SK-N-MC (cell line): ENCODE results near the gene LNX1.

Experiments
- DNase-seq: peaks from one replicate; pipeline ENCODE4 v3.0.0-alpha.2; 2011; ENCODE audit warnings: low read depth, low spot score
- H3K27ac ChIP-seq: fragments of 200-600 bp; sonication (generic); 2 replicates; pipeline ENCODE4 v1.5.1; 2016; ENCODE audit warnings: mixed run types
- H3K36me3 ChIP-seq: fragments of 200-600 bp; sonication (generic); 2 replicates; pipeline ENCODE4 v1.6.1; 2017; ENCODE audit warnings: antibody characterized with exemption, low read length, mixed read lengths; ENCODE audit not compliant: insufficient read depth
- H3K4me3 ChIP-seq: fragments of 200-600 bp; sonication (generic); 2 replicates; pipeline ENCODE4 v1.5.1; 2016
- H3K9ac ChIP-seq: fragments of 200-600 bp; sonication (generic); 2 replicates; pipeline ENCODE4 v1.8.0; 2017; ENCODE audit warnings: mixed run types, mixed read lengths; ENCODE audit not compliant: insufficient read length
- H3K9me3 ChIP-seq: fragments of 200-600 bp; sonication (generic); 2 replicates; pipeline ENCODE4 v1.6.1; 2017; ENCODE audit warnings: low read depth, mild to moderate bottlenecking, antibody characterized with exemption, low read length, moderate library complexity, mixed read lengths
- EZH2 ChIP-seq: fragments of 200-600 bp; sonication (generic); IDR thresholded peaks from one replicate; pipeline ENCODE4 v1.6.1; 2017; ENCODE audit warnings: antibody characterized with exemption
- FOXP2 ChIP-seq: optimal IDR thresholded peaks from 2 replicates; pipeline ENCODE3; 2011; ENCODE audit warnings: mild to moderate bottlenecking, moderate library complexity; ENCODE audit not compliant: insufficient read depth; ENCODE audit errors: extremely low read length, control extremely low read depth
- POLR2AphosphoS5 ChIP-seq: IDR thresholded peaks from 2 replicates; pipeline ENCODE4 v1.6.1; 2012; ENCODE audit warnings: mild to moderate bottlenecking, low read depth, low read length, borderline replicate concordance

LNX1 gene

DNA sequence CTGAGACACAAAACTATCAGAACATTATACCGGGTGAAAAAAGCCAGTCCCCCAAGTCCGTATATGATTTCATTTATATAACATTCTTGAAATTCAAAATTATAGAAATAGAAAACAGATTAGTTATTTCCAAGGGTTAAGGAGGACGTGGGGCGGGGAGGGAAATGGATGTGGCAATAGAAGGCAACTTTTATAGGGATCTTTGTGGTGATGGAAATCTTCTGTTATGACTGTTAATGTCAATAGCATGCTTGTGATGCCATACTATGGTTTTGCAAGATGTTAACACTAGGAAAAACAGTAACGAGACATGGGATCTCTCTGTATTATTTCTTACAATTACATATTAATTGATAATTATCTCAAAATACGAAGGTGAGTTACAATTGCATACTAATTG, 96.4 kb downstream of the LNX1 start:
- no peak overlapping the region for H3K9ac ChIP-seq
- no peak for TF ChIP-seq FOXP2
- TF ChIP-seq POLR2AphosphoS5 = no peak
- TF ChIP-seq EZH2 = no peak
- no peak overlapping the region for H3K27ac ChIP-seq
- H3K9me3 ChIP-seq = no peaks in the 10 kb centered on the region
- DNase-seq = no peak
- no peak overlapping the region for H3K4me3 ChIP-seq
- H3K36me3 ChIP-seq = no peaks in the 10 kb centered on the region

DNA sequence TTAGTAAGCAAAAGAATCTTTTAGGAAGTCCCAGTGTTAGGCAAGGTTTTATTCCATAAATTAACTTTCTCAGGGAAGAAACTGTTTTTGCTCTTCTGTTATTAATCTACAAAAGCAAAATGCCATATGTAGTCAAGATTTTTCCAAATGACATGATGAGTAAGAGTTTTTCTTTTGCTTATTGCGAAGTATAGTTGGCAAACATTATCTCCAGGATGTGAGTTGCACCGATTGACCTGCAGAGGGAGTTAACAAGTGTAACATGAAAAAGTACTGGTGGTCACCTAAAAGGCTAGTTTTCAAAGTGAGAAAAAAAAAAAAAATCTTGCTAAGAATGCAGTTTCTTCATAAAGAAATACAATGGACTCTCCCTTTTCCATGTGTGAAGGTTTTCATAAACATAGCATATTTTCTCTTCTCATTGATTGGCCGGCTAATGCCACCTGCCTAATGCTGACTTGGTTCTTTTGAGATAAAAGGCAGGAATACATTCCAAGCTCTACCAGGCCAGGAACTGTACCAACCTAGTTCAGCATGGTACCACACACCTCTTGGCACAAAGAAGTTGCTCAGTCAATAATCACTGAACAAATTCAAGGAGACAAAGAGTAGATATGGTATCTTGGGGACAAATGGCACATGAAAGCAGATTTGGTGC, 100.2 kb downstream of the LNX1 start:
- Histone ChIP-seq H3K4me3 (no peak overlapping the region), H3K9ac (no peak overlapping the region), H3K9me3 (no peaks in the 10 kb centered on the region), H3K27ac (no peak overlapping the region), H3K36me3 (no peaks in the 10 kb centered on the region)
- no peak for DNase-seq
- TF ChIP-seq POLR2AphosphoS5 (no peak), EZH2 (no peak), FOXP2 (no peak)

DNA sequence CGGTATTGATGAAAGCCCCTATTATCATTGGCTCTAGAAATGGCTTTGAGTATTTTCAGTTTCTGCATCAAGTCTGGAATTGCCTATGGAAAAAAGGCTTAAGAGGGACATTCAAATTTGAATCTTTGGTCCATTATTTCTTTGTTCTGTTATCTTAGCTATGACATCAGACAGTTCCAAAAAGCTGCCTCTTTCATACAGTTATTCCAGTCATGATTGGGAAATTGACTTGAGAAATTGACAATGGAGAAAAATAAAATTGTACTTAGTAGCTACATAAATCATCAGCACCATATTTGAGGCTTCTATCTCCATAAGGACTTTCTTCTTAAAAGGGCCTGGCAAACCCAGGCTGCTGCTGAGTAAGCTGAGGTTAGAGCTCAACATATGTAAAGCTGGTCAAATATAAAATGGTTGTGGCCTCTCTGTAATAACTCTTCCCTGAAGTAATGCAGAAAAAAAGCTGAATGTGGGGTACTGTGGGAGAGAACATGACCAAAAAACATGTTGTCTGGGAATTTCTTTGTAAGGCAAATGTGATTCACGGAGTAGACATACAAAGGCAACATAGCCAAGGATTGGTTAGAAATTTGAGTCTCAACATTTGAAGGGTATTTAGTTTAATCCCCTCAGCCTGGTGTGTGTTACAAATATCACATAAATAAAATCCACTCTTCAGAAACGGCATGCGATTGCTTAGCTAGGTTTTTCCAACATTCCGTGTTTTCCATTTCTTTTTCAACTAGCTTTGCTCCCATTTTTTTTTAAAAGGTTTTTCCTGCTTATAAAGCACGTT, 100.9 kb downstream of the LNX1 start:
- Histone ChIP-seq H3K4me3 (no peak overlapping the region), H3K36me3 (no peaks in the 10 kb centered on the region)
- DNase-seq = no peak

DNA sequence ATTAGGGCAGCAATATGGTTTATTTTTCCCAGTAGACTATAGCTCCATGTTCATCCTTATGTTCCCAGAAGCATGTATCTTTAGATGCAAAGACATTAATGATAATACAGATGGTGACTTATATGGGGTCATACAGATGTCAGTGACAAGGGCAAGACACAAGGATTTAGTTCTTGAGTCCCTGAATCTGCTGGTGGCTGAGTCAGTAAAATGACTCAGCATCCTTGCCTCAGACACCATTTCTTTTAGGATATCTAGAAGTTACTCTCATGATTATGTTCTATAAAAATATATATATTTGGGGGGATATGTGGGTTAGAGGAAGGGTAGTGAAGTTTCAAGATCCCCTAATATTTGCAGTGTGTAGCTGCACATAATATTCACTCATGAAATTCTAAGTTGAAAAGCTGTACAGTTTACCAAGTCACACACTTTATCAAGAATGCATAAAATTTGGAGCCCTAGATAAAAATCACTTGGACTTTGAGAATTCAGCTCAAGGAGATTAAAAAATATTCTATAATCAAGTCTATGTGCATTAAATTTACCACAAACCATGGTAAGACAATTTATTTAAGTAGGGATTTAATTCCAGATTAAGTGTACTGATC, 101.9 kb downstream of the LNX1 start:
- Histone ChIP-seq H3K36me3 (no peaks in the 10 kb centered on the region), H3K4me3 (no peak overlapping the region), H3K9me3 (no peaks in the 10 kb centered on the region), H3K27ac (no peak overlapping the region), H3K9ac (no peak overlapping the region)
- DNase-seq = no peak
- TF ChIP-seq FOXP2 (no peak), EZH2 (no peak), POLR2AphosphoS5 (no peak)

More for the DNA sequence above, 100.9 kb downstream of the LNX1 start:
- Histone ChIP-seq H3K9ac (no peak overlapping the region), H3K27ac (no peak overlapping the region), H3K9me3 (no peaks in the 10 kb centered on the region)
- TF ChIP-seq EZH2 (no peak), POLR2AphosphoS5 (no peak), FOXP2 (no peak)

DNA sequence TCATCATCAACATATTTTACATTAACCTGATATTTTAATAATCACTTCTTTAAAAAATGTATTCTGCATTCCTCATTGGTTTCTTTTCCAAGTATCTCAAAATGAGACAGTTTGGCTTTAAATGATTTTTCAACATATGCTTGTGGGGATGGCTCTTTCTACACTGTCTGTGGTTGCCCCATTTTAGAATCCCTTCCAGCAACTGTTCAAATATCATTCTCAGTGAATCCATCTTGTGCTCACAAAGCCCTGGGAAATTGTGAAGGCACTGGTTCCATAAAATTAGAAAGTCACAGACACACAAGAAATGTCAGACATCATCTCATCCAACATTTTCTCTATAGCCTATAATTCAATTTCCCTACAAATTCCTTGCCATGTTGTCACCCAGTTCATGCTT, 103.5 kb downstream of the LNX1 start:
- Histone ChIP-seq H3K9me3 (no peaks in the 10 kb centered on the region), H3K4me3 (no peak overlapping the region), H3K9ac (no peak overlapping the region), H3K36me3 (no peaks in the 10 kb centered on the region), H3K27ac (no peak overlapping the region)
- TF ChIP-seq POLR2AphosphoS5 (no peak), FOXP2 (no peak), EZH2 (no peak)
- DNase-seq = no peak

DNA sequence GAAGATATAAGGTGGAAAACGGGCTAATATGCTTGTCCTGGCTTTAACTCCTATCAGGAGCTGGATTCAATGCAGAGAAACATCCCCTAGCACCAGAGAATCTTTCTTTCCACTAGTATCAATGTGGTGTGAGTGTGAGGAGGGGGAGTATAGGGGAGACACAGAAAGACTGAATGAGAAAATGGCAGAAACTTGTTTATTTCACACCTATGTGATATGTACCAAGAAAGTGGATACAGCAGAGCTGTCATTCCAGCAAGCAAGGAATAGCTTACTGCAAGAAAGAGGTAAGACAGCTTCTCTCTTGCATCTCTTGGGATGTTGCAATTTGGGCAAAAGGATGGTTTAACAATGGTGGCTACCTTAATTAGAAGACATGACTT, 105.6 kb downstream of the LNX1 start:
- TF ChIP-seq POLR2AphosphoS5 (no peak), EZH2 (no peak), FOXP2 (no peak)
- Histone ChIP-seq H3K9me3 (no peaks in the 10 kb centered on the region), H3K36me3 (no peaks in the 10 kb centered on the region), H3K9ac (no peak overlapping the region), H3K27ac (no peak overlapping the region), H3K4me3 (no peak overlapping the region)
- no peak for DNase-seq

DNA sequence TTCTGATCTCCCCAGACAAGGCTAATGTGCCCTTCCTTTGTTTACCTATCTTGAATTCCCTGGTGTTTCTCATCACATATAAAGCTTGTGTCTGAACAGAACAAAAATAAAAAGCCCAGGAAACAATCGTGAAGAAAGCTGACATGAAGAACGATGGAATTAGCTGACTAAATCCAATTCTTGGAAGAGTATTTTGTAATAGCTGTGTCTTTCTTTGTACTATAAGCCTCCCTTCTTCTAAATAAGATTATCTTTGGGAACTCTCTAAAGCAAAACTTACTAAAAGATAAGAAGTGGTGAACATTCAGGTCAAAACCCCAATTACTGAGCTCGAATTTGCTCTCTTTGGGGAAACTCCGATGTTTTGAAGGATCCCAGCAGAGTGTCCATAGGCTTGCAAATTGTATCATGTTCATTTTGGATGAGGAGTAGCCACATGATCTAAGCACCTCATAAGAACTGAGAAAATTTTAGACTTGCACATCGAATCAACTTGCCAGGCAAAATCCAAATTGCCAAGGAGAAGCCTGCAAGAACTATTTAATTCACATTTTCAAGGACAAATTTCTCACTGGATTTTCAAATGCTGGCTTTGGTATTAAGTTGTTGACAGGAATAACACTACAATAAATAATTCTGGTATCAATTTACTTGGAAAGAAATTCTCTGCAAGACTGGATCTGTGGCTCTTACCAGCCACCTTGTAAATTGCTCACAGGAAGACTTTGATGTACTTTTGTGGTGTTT, 106.2 kb downstream of the LNX1 start:
- no peak overlapping the region for H3K27ac ChIP-seq
- TF ChIP-seq EZH2 = no peak
- H3K4me3 ChIP-seq = no peak overlapping the region
- H3K36me3 ChIP-seq = no peaks in the 10 kb centered on the region
- DNase-seq = no peak
- H3K9ac ChIP-seq = no peak overlapping the region
- no peaks in the 10 kb centered on the region for H3K9me3 ChIP-seq

DNA sequence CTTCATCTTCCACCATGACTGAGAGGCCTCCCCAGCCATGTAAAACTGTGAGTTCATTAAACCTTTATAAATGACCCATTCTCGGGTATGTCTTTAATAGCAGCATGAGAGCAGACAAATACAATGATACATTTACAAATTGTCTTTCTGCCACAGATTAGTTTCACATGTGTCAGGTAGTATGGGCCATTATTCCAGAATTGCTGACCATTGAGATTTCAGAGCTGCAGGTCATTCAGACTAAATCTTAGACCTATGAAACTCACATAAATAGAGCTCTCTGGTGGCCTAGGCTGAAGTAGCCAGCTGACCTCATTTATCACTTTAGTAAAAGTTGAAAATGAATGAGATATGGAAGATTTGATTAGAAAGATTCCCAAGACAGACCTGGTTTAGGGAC, 108.0 kb downstream of the LNX1 start:
- Histone ChIP-seq H3K27ac (no peak overlapping the region), H3K9me3 (no peaks in the 10 kb centered on the region), H3K9ac (no peak overlapping the region), H3K36me3 (no peaks in the 10 kb centered on the region), H3K4me3 (no peak overlapping the region)
- no peak for DNase-seq
- TF ChIP-seq EZH2 = no peak

DNA sequence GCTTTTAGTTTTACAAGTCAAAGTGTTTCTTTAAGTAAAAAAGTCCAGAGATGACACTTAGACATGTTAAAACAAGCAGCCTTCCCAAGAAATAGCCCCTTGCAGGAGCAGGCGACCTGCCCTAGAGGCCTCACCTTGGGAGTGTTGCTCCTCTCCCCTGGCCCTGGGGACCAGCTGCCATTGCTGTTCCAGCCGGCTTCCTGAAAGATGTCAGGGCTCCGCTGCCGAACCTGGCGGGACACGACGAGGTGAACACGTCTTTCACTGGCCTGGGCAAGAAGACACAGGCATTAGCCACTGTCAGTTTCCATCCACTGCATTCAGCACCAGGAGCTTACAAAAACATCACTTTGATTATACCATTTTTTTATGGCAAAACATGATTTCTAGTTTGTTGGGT, 109.7 kb downstream of the LNX1 start:
- Histone ChIP-seq H3K9me3 (no peaks in the 10 kb centered on the region), H3K27ac (no peak overlapping the region)

More for the DNA sequence above, 109.7 kb downstream of the LNX1 start:
- Histone ChIP-seq H3K4me3 (no peak overlapping the region), H3K9ac (no peak overlapping the region), H3K36me3 (no peaks in the 10 kb centered on the region)
- TF ChIP-seq POLR2AphosphoS5 (no peak), EZH2 (no peak)
- DNase-seq = no peak
